Fibroblast of mammary gland (primary cell): ENCODE measurements around the gene MCM3AP.

Experiments used
- DNase-seq: peaks from one replicate; pipeline ENCODE4 v3.0.0-alpha.2; 2010; ENCODE audit warnings: low read depth
- H3K4me3 ChIP-seq: 2 replicates; pipeline ENCODE4 v1.5.1; 2011; ENCODE audit warnings: low read depth, mild to moderate bottlenecking, low read length, moderate library complexity; ENCODE audit not compliant: control insufficient read depth
- CTCF ChIP-seq: conservative IDR thresholded peaks from 2 replicates; pipeline ENCODE4 v1.5.1; 2011; ENCODE audit warnings: low read depth, low read length, inconsistent platforms; ENCODE audit not compliant: control insufficient read depth, insufficient read depth

MCM3AP gene

GRCh38 chr21:46239817-46240325 lies 45.5 kb downstream of the MCM3AP start:
- H3K4me3 ChIP-seq = no peak overlapping the region
- TF ChIP-seq CTCF = no peak
- DNase-seq = no peak

- no peak overlapping the region for H3K4me3 ChIP-seq
- DNase-seq = no peak
- no peak for TF ChIP-seq CTCF
These were observed 47.9 kb downstream of the MCM3AP start for GRCh38 chr21:46237474-46237873.

- TF ChIP-seq CTCF = no peak
- DNase-seq = no peak
- H3K4me3 ChIP-seq = no peak overlapping the region
These were observed 50.9 kb downstream of the MCM3AP start for GRCh38 chr21:46234436-46234950.

GRCh38 chr21:46229923-46230260 lies 55.5 kb downstream of the MCM3AP start:
- peak overlapping the region; percentile 53 for H3K4me3 ChIP-seq
- TF ChIP-seq CTCF = no peak
- DNase-seq = no peak

- DNase-seq = no peak
- H3K4me3 ChIP-seq = peak overlapping the region; percentile 53
- peak; percentile 33 for TF ChIP-seq CTCF
These were observed 56.1 kb downstream of the MCM3AP start for GRCh38 chr21:46229133-46229922.

- peak; percentile 97 for DNase-seq
- TF ChIP-seq CTCF = no peak
These were observed 56.9 kb downstream of the MCM3AP start, which contains the start of gene LSS for GRCh38 chr21:46228345-46229051. Gene LSS, minus strand, starts transcription at chr21:46228774. Its CDS starts 29 bp downstream, at chr21:46228745.

More at GRCh38 chr21:46228345-46229051, 56.9 kb downstream of the MCM3AP start, which contains the start of gene LSS:
- peak within 1 kb of the TSS; percentile 85 for H3K4me3 ChIP-seq
